ENCODE results near the gene SH3GL2. TPM values are rescaled to one million over a fixed set of nuclear protein-coding genes. Genes with fewer than 3 reads are reported as not detected.

The SH3GL2 gene
- total and polyA plus RNA-seq, 2 experiments from 2014 or later = 0.06 TPM; not detected in 1

- no peaks in the 10 kb centered on the region for H3F3A ChIP-seq (ENCODE audit: insufficient read depth)
- H3K27me3 ChIP-seq (replicated peaks; ENCODE audit: insufficient read depth) = peaks cover 4% of the 10 kb centered on the region; the same call in 1 of the 2 replicates
- no peak overlapping the region for H3K9ac ChIP-seq
- no peak for TF ChIP-seq EZH2 (IDR thresholded peaks at IDR 0.05; ENCODE audit: insufficient read depth, poor library complexity, severe bottlenecking)
- no peak for TF ChIP-seq EZH2phosphoT487 (IDR thresholded peaks at IDR 0.05; ENCODE audit: insufficient read depth, low read depth)
- no peaks in the 10 kb centered on the region for H3K36me3 ChIP-seq (ENCODE audit: low read depth)
- DNase-seq = no peak
- H3K4me1 ChIP-seq (ENCODE audit: insufficient read depth) = no peaks in the 10 kb centered on the region
- H2AFZ ChIP-seq = no peak overlapping the region
- 26 to 28% methylated on average over 2 of the region's 2 CpGs for WGBS, 2 experiments (ENCODE audit: low coverage in 1 of 2, low lambda C conversion rate in 2 of 2, missing lambda C conversion rate in 2 of 2)
- in situ Hi-C loops (cut with MboI) = no loop called here
- no peak overlapping the region for H3K27ac ChIP-seq
- H3K9me2 ChIP-seq (ENCODE audit: insufficient read depth) = no peaks in the 10 kb centered on the region
- no peak overlapping the region for H3K4me2 ChIP-seq (ENCODE audit: unreplicated experiment)
- H3K4me3 ChIP-seq = no peak overlapping the region
- H3K79me2 ChIP-seq (ENCODE audit: insufficient read depth) = no peaks in the 10 kb centered on the region
- no peaks in the 10 kb centered on the region for H4K20me1 ChIP-seq (ENCODE audit: insufficient read depth)
- H3K9me3 ChIP-seq (ENCODE audit: low read depth) = no peaks in the 10 kb centered on the region
Observed at GRCh38 chr9:17556935-17557334, 21.9 kb upstream of the SH3GL2 start.

DNA sequence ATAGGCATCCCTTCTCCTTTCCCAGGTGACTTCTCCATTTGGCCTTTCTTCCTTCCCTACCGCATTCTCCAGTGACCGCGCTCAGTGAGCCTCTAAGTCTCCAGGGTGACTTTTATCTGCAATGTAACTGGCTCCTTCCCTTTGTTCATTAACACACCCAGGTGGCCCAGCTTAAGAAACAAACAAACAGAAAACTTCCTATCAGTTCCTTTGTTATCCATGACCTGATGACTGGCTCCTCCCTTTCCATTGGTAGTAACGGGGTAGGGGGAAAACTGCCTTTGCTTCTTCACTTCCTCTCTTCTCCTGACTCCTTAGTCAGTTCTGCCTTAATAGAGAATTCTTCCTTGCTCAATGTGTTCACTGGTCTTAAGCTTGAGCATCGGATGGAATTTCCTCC, 7.0 kb upstream of the SH3GL2 start:
- no peaks in the 10 kb centered on the region for H3K9me3 ChIP-seq (ENCODE audit: low read depth)
- no peak overlapping the region for H3K4me3 ChIP-seq
- no peaks in the 10 kb centered on the region for H3F3A ChIP-seq (ENCODE audit: insufficient read depth)
- no peaks in the 10 kb centered on the region for H3K79me2 ChIP-seq (ENCODE audit: insufficient read depth)
- H2AFZ ChIP-seq = no peak overlapping the region
- in situ Hi-C loops (cut with MboI) = no loop called here
- TF ChIP-seq EZH2 (IDR thresholded peaks at IDR 0.05; ENCODE audit: insufficient read depth, poor library complexity, severe bottlenecking) (no peak), EZH2phosphoT487 (IDR thresholded peaks at IDR 0.05; ENCODE audit: insufficient read depth, low read depth) (no peak)
- peaks cover 1% of the 10 kb centered on the region; the same call in 1 of the 2 replicates for H3K27me3 ChIP-seq (replicated peaks; ENCODE audit: insufficient read depth)
- no peaks in the 10 kb centered on the region for H3K36me3 ChIP-seq (ENCODE audit: low read depth)
- H3K9ac ChIP-seq = no peak overlapping the region
- H3K4me2 ChIP-seq (ENCODE audit: unreplicated experiment) = no peak overlapping the region
- H4K20me1 ChIP-seq (ENCODE audit: insufficient read depth) = no peaks in the 10 kb centered on the region
- DNase-seq = no peak
- 43 to 50% methylated on average over 5 of the region's 5 CpGs for WGBS, 2 experiments (ENCODE audit: low coverage in 1 of 2, low lambda C conversion rate in 2 of 2, missing lambda C conversion rate in 2 of 2)
- H3K27ac ChIP-seq = no peak overlapping the region
- no peaks in the 10 kb centered on the region for H3K9me2 ChIP-seq (ENCODE audit: insufficient read depth)
- H3K4me1 ChIP-seq (ENCODE audit: insufficient read depth) = no peaks in the 10 kb centered on the region

DNA sequence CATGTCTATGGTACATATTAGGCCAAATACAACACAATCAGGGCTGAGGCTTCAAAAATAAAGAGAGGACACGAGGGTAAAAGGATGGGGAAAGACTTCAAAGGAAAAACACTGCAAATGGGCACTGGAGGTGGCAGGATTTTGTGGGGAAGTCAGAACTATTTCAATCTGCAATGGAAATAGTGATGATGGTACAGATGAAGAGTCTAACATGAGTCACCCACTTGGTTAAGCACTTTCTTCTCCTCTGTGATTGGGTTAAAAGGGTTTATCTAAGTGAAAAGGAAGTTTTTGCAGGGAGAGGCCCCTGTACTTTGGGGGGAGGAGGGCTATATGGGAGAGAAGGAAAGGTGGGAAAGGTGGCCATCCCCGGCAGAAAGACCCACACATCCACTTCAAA, 4.5 kb upstream of the SH3GL2 start:
- Histone ChIP-seq H3K27me3 (replicated peaks; ENCODE audit: insufficient read depth) (peaks cover 25% of the 10 kb centered on the region), H3K4me3 (no peak overlapping the region), H3K9me3 (ENCODE audit: low read depth) (no peaks in the 10 kb centered on the region), H3K79me2 (ENCODE audit: insufficient read depth) (no peaks in the 10 kb centered on the region), H4K20me1 (ENCODE audit: insufficient read depth) (no peaks in the 10 kb centered on the region), H2AFZ (no peak overlapping the region), H3K9ac (no peak overlapping the region), H3K27ac (no peak overlapping the region), H3K9me2 (ENCODE audit: insufficient read depth) (no peaks in the 10 kb centered on the region), H3K36me3 (ENCODE audit: low read depth) (no peaks in the 10 kb centered on the region), H3K4me2 (ENCODE audit: unreplicated experiment) (no peak overlapping the region), H3K4me1 (ENCODE audit: insufficient read depth) (no peaks in the 10 kb centered on the region), H3F3A (ENCODE audit: insufficient read depth) (no peaks in the 10 kb centered on the region)
- in situ Hi-C loops (cut with MboI) = no loop called here
- peak; percentile 4 for DNase-seq
- WGBS, 2 experiments (ENCODE audit: low coverage in 1 of 2, low lambda C conversion rate in 2 of 2, missing lambda C conversion rate in 2 of 2) = 14 to 21% methylated on average over 2 of the region's 2 CpGs
- TF ChIP-seq EZH2 (IDR thresholded peaks at IDR 0.05; ENCODE audit: insufficient read depth, poor library complexity, severe bottlenecking) (no peak), EZH2phosphoT487 (IDR thresholded peaks at IDR 0.05; ENCODE audit: insufficient read depth, low read depth) (no peak)

- Histone ChIP-seq H3K79me2 (ENCODE audit: insufficient read depth) (no peaks in the 10 kb centered on the region), H3K4me3 (peak overlapping the region; percentile 56), H2AFZ (peak overlapping the region; percentile 26; the same call in 1 of the 2 replicates), H3K9me2 (ENCODE audit: insufficient read depth) (no peaks in the 10 kb centered on the region), H3K27ac (no peak overlapping the region), H3K27me3 (replicated peaks; ENCODE audit: insufficient read depth) (peaks cover 56% of the 10 kb centered on the region), H3F3A (ENCODE audit: insufficient read depth) (no peaks in the 10 kb centered on the region), H3K4me1 (ENCODE audit: insufficient read depth) (no peaks in the 10 kb centered on the region), H3K4me2 (ENCODE audit: unreplicated experiment) (peak overlapping the region; percentile 22), H3K9me3 (ENCODE audit: low read depth) (no peaks in the 10 kb centered on the region), H3K9ac (no peak overlapping the region), H3K36me3 (ENCODE audit: low read depth) (no peaks in the 10 kb centered on the region), H4K20me1 (ENCODE audit: insufficient read depth) (no peaks in the 10 kb centered on the region)
- TF ChIP-seq EZH2phosphoT487 (IDR thresholded peaks at IDR 0.05; ENCODE audit: insufficient read depth, low read depth) (no peak), EZH2 (IDR thresholded peaks at IDR 0.05; ENCODE audit: insufficient read depth, poor library complexity, severe bottlenecking) (no peak)
- 3% methylated on average over 17 of the region's 17 CpGs for WGBS, 2 experiments (ENCODE audit: low coverage in 1 of 2, low lambda C conversion rate in 2 of 2, missing lambda C conversion rate in 2 of 2)
- no peak for DNase-seq
- in situ Hi-C loops (cut with MboI) = no loop called here
Observed at GRCh38 chr9:17578577-17578910, 322 bp upstream of the SH3GL2 start.

DNA sequence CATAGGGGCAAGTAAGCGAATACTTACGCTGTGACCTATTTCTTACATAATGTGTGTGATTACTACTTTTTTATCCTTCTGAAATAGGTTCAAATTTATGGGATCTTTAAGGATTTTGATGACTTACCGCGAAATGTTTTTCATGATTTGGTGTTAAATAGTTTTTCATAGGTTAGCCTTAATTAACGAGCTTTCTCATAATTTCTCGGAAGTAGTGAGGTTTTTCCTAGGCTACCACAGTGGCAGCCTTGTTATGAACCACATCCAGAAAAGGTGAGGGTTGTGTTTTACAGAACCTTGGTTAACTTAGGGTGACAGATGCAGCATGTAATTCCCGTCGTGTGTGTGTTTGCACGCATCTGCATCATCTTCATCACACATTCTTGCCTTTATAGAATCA, 1.3 kb downstream of the SH3GL2 start:
- Histone ChIP-seq H3K36me3 (ENCODE audit: low read depth) (no peaks in the 10 kb centered on the region), H3K79me2 (ENCODE audit: insufficient read depth) (no peaks in the 10 kb centered on the region), H3K4me3 (no peak overlapping the region), H4K20me1 (ENCODE audit: insufficient read depth) (no peaks in the 10 kb centered on the region), H3K27me3 (replicated peaks; ENCODE audit: insufficient read depth) (peaks cover 56% of the 10 kb centered on the region), H3F3A (ENCODE audit: insufficient read depth) (no peaks in the 10 kb centered on the region), H2AFZ (no peak overlapping the region), H3K4me1 (ENCODE audit: insufficient read depth) (no peaks in the 10 kb centered on the region), H3K9ac (no peak overlapping the region), H3K9me3 (ENCODE audit: low read depth) (no peaks in the 10 kb centered on the region), H3K9me2 (ENCODE audit: insufficient read depth) (no peaks in the 10 kb centered on the region), H3K4me2 (ENCODE audit: unreplicated experiment) (no peak overlapping the region), H3K27ac (no peak overlapping the region)
- DNase-seq = no peak
- WGBS, 2 experiments (ENCODE audit: low coverage in 1 of 2, low lambda C conversion rate in 2 of 2, missing lambda C conversion rate in 2 of 2) = 68 to 73% methylated on average over 9 of the region's 9 CpGs
- in situ Hi-C loops (cut with MboI) = no loop called here
- no peak for TF ChIP-seq EZH2 (IDR thresholded peaks at IDR 0.05; ENCODE audit: insufficient read depth, poor library complexity, severe bottlenecking)
- no peak for TF ChIP-seq EZH2phosphoT487 (IDR thresholded peaks at IDR 0.05; ENCODE audit: insufficient read depth, low read depth)

Measured in GM23248 (cell line).